ENCODE results near the gene MMP2. TPM values are rescaled to one million over a fixed set of nuclear protein-coding genes. Genes with fewer than 3 reads are reported as not detected.
A peak's percentile ranks its signal among the peaks of the same experiment; 100 is the strongest.

Gene MMP2
- total and polyA plus RNA-seq, 2 of the 13 experiments (the other 11 are each of a cell fraction or from before 2014, with no cell fraction given), result 0.31 to 1.3 TPM

DNA sequence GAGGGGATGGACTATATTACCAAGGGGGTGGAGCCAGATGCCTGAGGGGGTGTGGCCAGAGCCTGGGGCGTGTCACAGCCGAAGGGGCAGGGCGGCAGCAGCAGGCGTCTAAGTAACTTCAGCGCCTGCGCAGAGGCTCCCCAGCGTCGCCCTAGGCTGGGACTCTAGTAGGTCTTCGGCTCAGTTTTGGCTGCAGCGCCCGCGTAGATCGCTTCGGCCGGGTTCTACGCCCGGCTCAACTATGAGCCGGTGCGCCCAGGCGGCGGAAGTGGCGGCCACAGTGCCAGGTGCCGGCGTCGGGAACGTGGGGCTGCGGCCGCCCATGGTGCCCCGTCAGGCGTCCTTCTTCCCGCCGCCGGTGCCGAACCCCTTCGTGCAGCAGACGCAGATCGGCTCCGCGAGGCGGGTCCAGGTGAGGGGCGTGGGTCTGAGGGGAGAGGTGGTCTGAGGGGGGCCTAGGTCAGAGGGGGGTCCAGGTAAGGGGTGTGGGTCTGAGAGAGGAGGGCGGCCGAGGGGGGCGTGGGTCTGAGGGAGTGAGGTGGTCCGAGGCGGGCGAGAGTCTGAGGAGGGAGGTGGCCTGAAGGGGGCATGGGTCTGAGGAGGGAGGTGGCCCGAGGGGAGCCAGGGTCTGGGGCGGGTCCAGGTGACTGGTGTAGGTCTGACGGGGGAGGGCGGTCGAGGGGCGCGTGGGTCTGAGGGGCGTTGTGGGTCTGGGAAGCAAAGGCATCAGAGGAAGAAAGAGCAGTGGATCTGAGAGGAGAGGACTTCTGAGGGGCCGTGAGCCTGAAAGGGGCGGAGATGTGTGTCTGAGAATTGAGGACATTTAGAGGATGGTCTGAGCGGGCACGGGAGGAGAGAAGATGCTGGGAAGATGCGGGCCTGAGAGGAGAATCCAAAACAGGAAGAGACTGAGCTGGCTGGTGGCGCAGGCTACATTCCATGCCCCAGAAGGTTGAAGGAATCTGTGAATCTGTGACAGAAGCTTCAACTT is 30.2 kb downstream of the MMP2 start, which contains the start of gene LPCAT2 (continued):
- TF ChIP-seq TCF7L2 (IDR thresholded peaks at IDR 0.05; ENCODE audit: low read depth, low read length), result no peak
- no peak for TF ChIP-seq HOXD1 (CRISPR knock-in tag; IDR thresholded peaks at IDR 0.05)
- TF ChIP-seq E2F2 (CRISPR knock-in tag; IDR thresholded peaks at IDR 0.05; ENCODE audit: borderline replicate concordance), result peak; percentile 64; the same call in 1 of the 2 replicates
- no peak for TF ChIP-seq SRY (CRISPR knock-in tag; IDR thresholded peaks at IDR 0.05)
- no peak for TF ChIP-seq STAT5B (CRISPR knock-in tag; IDR thresholded peaks at IDR 0.05)
- TF ChIP-seq ZNF577 (CRISPR knock-in tag; IDR thresholded peaks at IDR 0.05; ENCODE audit: borderline replicate concordance, low read depth), result no peak
- no peak for TF ChIP-seq MXD4 (CRISPR knock-in tag; IDR thresholded peaks at IDR 0.05)
- TF ChIP-seq POLR2AphosphoS5 (IDR thresholded peaks at IDR 0.05; ENCODE audit: low read depth, low read length), result peak; percentile 83
- TF ChIP-seq POGZ (CRISPR knock-in tag; IDR thresholded peaks at IDR 0.05), result no peak
- no peak for TF ChIP-seq KAT7 (CRISPR knock-in tag; IDR thresholded peaks at IDR 0.05; ENCODE audit: borderline replicate concordance)
- no peak for TF ChIP-seq ZNF142 (CRISPR knock-in tag; IDR thresholded peaks at IDR 0.05)
- TF ChIP-seq ZNF256 (CRISPR knock-in tag; conservative IDR thresholded peaks at IDR 0.05), result no peak
- TF ChIP-seq ZNF724P (CRISPR knock-in tag; IDR thresholded peaks at IDR 0.05; ENCODE audit: borderline replicate concordance), result no peak
- peak; percentile 63 for TF ChIP-seq HOXA5 (CRISPR knock-in tag; IDR thresholded peaks at IDR 0.05)
- peak; percentile 61; the same call in 1 of the 2 replicates for TF ChIP-seq TAF1 (CRISPR knock-in tag; IDR thresholded peaks at IDR 0.05)
- TF ChIP-seq, protein P1, sequence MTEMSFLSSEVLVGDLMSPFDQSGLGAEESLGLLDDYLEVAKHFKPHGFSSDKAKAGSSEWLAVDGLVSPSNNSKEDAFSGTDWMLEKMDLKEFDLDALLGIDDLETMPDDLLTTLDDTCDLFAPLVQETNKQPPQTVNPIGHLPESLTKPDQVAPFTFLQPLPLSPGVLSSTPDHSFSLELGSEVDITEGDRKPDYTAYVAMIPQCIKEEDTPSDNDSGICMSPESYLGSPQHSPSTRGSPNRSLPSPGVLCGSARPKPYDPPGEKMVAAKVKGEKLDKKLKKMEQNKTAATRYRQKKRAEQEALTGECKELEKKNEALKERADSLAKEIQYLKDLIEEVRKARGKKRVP (CRISPR knock-in tag; IDR thresholded peaks at IDR 0.05), result no peak
- TF ChIP-seq MBNL3 (CRISPR knock-in tag; conservative IDR thresholded peaks at IDR 0.05), result no peak
- TF ChIP-seq ZNF891 (CRISPR knock-in tag; IDR thresholded peaks at IDR 0.05), result no peak
- no peak for TF ChIP-seq ZC3H4 (CRISPR knock-in tag; IDR thresholded peaks at IDR 0.05; ENCODE audit: borderline replicate concordance)
- no peak for TF ChIP-seq KLF11 (CRISPR knock-in tag; IDR thresholded peaks at IDR 0.05)
- TF ChIP-seq TRIM24 (CRISPR knock-in tag; IDR thresholded peaks at IDR 0.05), result no peak
- TF ChIP-seq SNAPC5 (CRISPR knock-in tag; IDR thresholded peaks at IDR 0.05; ENCODE audit: borderline replicate concordance), result no peak

Measured in HepG2 (cell line).